Neural progenitor cell (in vitro differentiated cells): ENCODE data around the gene KLHL29. TPM values are rescaled to one million over a fixed set of nuclear protein-coding genes. Genes with fewer than 3 reads are reported as not detected.

Source experiments
- DNase-seq: peaks from one replicate; pipeline ENCODE4 v3.0.0-alpha.2; 2016; ENCODE audit warnings: low spot score
- H2AFZ ChIP-seq: fragments of 200-600 bp; sonication (generic); replicated peaks from 2 replicates; pipeline ENCODE4 v1.6.1; 2016; ENCODE audit warnings: antibody characterized with exemption
- H3F3A ChIP-seq: fragments of 200-600 bp; sonication (generic); 2 replicates; pipeline ENCODE4 v1.6.1; 2016; ENCODE audit warnings: antibody characterized with exemption, low read depth
- H3K27ac ChIP-seq: fragments of 200-600 bp; sonication (generic); 2 replicates; pipeline ENCODE4 v1.5.1; 2016; ENCODE audit warnings: mild to moderate bottlenecking
- H3K27me3 ChIP-seq: fragments of 200-600 bp; sonication (generic); 2 replicates; pipeline ENCODE4 v1.6.1; 2016; ENCODE audit warnings: mild to moderate bottlenecking, moderate library complexity
- H3K36me3 ChIP-seq: fragments of 200-600 bp; sonication (generic); 2 replicates; pipeline ENCODE4 v1.5.1; 2016
- H3K4me1 ChIP-seq: fragments of 200-600 bp; sonication (generic); 2 replicates; pipeline ENCODE4 v1.6.1; 2016; ENCODE audit warnings: mixed run types
- H3K4me2 ChIP-seq: fragments of 200-600 bp; sonication (generic); 2 replicates; pipeline ENCODE4 v1.6.1; 2016
- H3K4me3 ChIP-seq: fragments of 200-600 bp; sonication (generic); 2 replicates; pipeline ENCODE4 v1.5.1; 2016
- H3K79me2 ChIP-seq: fragments of 200-600 bp; sonication (generic); 2 replicates; pipeline ENCODE4 v1.6.1; 2016; ENCODE audit warnings: low read depth
- H3K9ac ChIP-seq: fragments of 200-600 bp; sonication (generic); 2 replicates; pipeline ENCODE4 v1.6.1; 2016
- H3K9me3 ChIP-seq: fragments of 200-600 bp; sonication (generic); 2 replicates; pipeline ENCODE4 v1.5.1; 2016; ENCODE audit warnings: low read depth
- H4K20me1 ChIP-seq: fragments of 200-600 bp; sonication (generic); 2 replicates; pipeline ENCODE4 v1.6.1; 2016; ENCODE audit warnings: low read depth
- H3K27ac Mint-ChIP-seq: 3 replicates; pipeline ENCODE4 v1.8.0; 2021; ENCODE audit warnings: mixed read lengths
- H3K27me3 Mint-ChIP-seq: 2 replicates; pipeline ENCODE4 v1.8.0; 2022; ENCODE audit warnings: low read depth, mild to moderate bottlenecking, inconsistent platforms, moderate library complexity, mixed read lengths; ENCODE audit not compliant: insufficient read depth
- H3K36me3 Mint-ChIP-seq: 3 replicates; pipeline ENCODE4 v1.8.0; 2021; ENCODE audit warnings: mixed read lengths
- H3K4me1 Mint-ChIP-seq: 3 replicates; pipeline ENCODE4 v1.8.0; 2021; ENCODE audit warnings: mixed read lengths
- H3K4me3 Mint-ChIP-seq: 3 replicates; pipeline ENCODE4 v1.8.0; 2021; ENCODE audit warnings: mild to moderate bottlenecking, moderate library complexity, mixed read lengths
- H3K9me3 Mint-ChIP-seq: 3 replicates; pipeline ENCODE4 v1.8.0; 2020; ENCODE audit warnings: mixed read lengths
- CTCF ChIP-seq: fragments of 200-600 bp; sonication (generic); IDR thresholded peaks from 2 replicates; pipeline ENCODE4 v1.5.1; 2017; ENCODE audit warnings: antibody characterized with exemption, mild to moderate bottlenecking
- EZH2 ChIP-seq: fragments of 200-600 bp; sonication (generic); IDR thresholded peaks from 2 replicates; pipeline ENCODE4 v1.6.1; 2017; ENCODE audit warnings: antibody characterized with exemption, mild to moderate bottlenecking, moderate library complexity
- EZH2phosphoT487 ChIP-seq: fragments of 200-600 bp; sonication (generic); IDR thresholded peaks from 2 replicates; pipeline ENCODE4 v1.6.1; 2017; ENCODE audit warnings: antibody characterized with exemption
- total RNA-seq: library from RNA; depleted of rRNA; stranded (reverse); fragments of >200 nt; gene quantifications from 2 replicates; pipeline ENCODE4 v1.2.3, GENCODE V29; 2015; ENCODE audit warnings: low replicate concordance

Gene KLHL29
- total RNA-seq, 1 donor from 2014 or later: 1.6 TPM

- peaks cover 3% of the 10 kb centered on the region for H3K36me3 Mint-ChIP-seq
- no peaks in the 10 kb centered on the region for H3F3A ChIP-seq
- H3K79me2 ChIP-seq: no peaks in the 10 kb centered on the region
- no peaks in the 10 kb centered on the region for H3K9me3 ChIP-seq
- DNase-seq: no peak
- H3K4me1 ChIP-seq: peaks cover 8% of the 10 kb centered on the region
- no peak overlapping the region for H3K4me2 ChIP-seq
- no peaks in the 10 kb centered on the region for H3K27me3 ChIP-seq
- peaks cover 45% of the 10 kb centered on the region for H3K4me1 Mint-ChIP-seq
- no peak overlapping the region for H2AFZ ChIP-seq
- H3K36me3 ChIP-seq: no peaks in the 10 kb centered on the region
- H3K9ac ChIP-seq: no peak overlapping the region
- H3K9me3 Mint-ChIP-seq: no peaks in the 10 kb centered on the region
- no peak overlapping the region for H3K4me3 Mint-ChIP-seq
- H4K20me1 ChIP-seq: no peaks in the 10 kb centered on the region
- no peak overlapping the region for H3K27ac Mint-ChIP-seq
- TF ChIP-seq EZH2phosphoT487 (no peak), EZH2 (no peak), CTCF (no peak)
- peaks cover 7% of the 10 kb centered on the region for H3K27me3 Mint-ChIP-seq
- H3K4me3 ChIP-seq: no peak overlapping the region
- H3K27ac ChIP-seq: no peak overlapping the region
Measured at GRCh38 chr2:23568211-23568610, 183.2 kb downstream of the KLHL29 start.

GRCh38 chr2:23568626-23569190, 183.7 kb downstream of the KLHL29 start:
- Histone ChIP-seq H3K27ac (no peak overlapping the region), H3K9ac (no peak overlapping the region), H2AFZ (no peak overlapping the region), H3K79me2 (no peaks in the 10 kb centered on the region), H4K20me1 (no peaks in the 10 kb centered on the region), H3K4me3 (no peak overlapping the region), H3K4me2 (no peak overlapping the region), H3F3A (no peaks in the 10 kb centered on the region), H3K36me3 (no peaks in the 10 kb centered on the region), H3K4me1 (peaks cover 8% of the 10 kb centered on the region), H3K27me3 (no peaks in the 10 kb centered on the region), H3K9me3 (no peaks in the 10 kb centered on the region)
- no peaks in the 10 kb centered on the region for H3K9me3 Mint-ChIP-seq
- H3K27ac Mint-ChIP-seq: no peak overlapping the region
- peaks cover 3% of the 10 kb centered on the region for H3K36me3 Mint-ChIP-seq
- no peak for DNase-seq
- peaks cover 9% of the 10 kb centered on the region for H3K27me3 Mint-ChIP-seq
- H3K4me1 Mint-ChIP-seq: peaks cover 40% of the 10 kb centered on the region
- H3K4me3 Mint-ChIP-seq: no peak overlapping the region
- no peak for TF ChIP-seq CTCF
- no peak for TF ChIP-seq EZH2phosphoT487
- TF ChIP-seq EZH2: no peak

- peaks cover 8% of the 10 kb centered on the region for H3K27me3 Mint-ChIP-seq
- H3K4me1 ChIP-seq: no peaks in the 10 kb centered on the region
- H3K4me1 Mint-ChIP-seq: peaks cover 39% of the 10 kb centered on the region
- peaks cover 3% of the 10 kb centered on the region for H3K36me3 Mint-ChIP-seq
- no peaks in the 10 kb centered on the region for H4K20me1 ChIP-seq
- no peaks in the 10 kb centered on the region for H3K9me3 Mint-ChIP-seq
- H2AFZ ChIP-seq: no peak overlapping the region
- H3K9me3 ChIP-seq: no peaks in the 10 kb centered on the region
- DNase-seq: no peak
- no peak overlapping the region for H3K27ac ChIP-seq
- no peak overlapping the region for H3K4me3 ChIP-seq
- no peak overlapping the region for H3K9ac ChIP-seq
- TF ChIP-seq CTCF: no peak
- no peak for TF ChIP-seq EZH2phosphoT487
- no peak for TF ChIP-seq EZH2
- no peaks in the 10 kb centered on the region for H3F3A ChIP-seq
- no peaks in the 10 kb centered on the region for H3K36me3 ChIP-seq
- H3K27me3 ChIP-seq: no peaks in the 10 kb centered on the region
- no peak overlapping the region for H3K27ac Mint-ChIP-seq
- no peaks in the 10 kb centered on the region for H3K79me2 ChIP-seq
- no peak overlapping the region for H3K4me2 ChIP-seq
- H3K4me3 Mint-ChIP-seq: no peak overlapping the region
Measured at GRCh38 chr2:23569761-23570365, 184.9 kb downstream of the KLHL29 start.
